GM12878 (cell line): ENCODE data around the gene RNF166. TPM values are rescaled to one million over a fixed set of nuclear protein-coding genes. Genes with fewer than 3 reads are reported as not detected.

Experiments used
- ASH2L ChIP-seq: fragments of 300-600, 200-600 bp; sonication (generic); IDR thresholded peaks from 2 replicates; pipeline ENCODE4 v1.6.1; 2017; ENCODE audit warnings: low read depth, mild to moderate bottlenecking, borderline replicate concordance
- ATF2 ChIP-seq: IDR thresholded peaks from 2 replicates; pipeline ENCODE4 v1.6.1; 2012; ENCODE audit warnings: low read length, inconsistent platforms
- BMI1 ChIP-seq: fragments of 450-650 bp; IDR thresholded peaks from 2 replicates; pipeline ENCODE4 v1.6.1; 2016; ENCODE audit warnings: mild to moderate bottlenecking, moderate library complexity, borderline replicate concordance
- CHD1 ChIP-seq: IDR thresholded peaks from 2 replicates; pipeline ENCODE4 v1.6.1; 2012; ENCODE audit warnings: low read depth, low read length, improper control_type of control experiment
- EGR1 ChIP-seq, 2 experiments: IDR thresholded peaks; 1 replicate in 1 of 2; 2 replicates in 1 of 2; pipeline ENCODE4 v1.6.1; 2011 to 2012; ENCODE audit warnings: low read depth in 2 of 2, low read length in 2 of 2, borderline replicate concordance in 1 of 2, mild to moderate bottlenecking in 1 of 2, moderate library complexity in 1 of 2
- EP300 ChIP-seq, 2 experiments: fragments of 150-350 bp in 1 of 2; IDR thresholded peaks; 2 replicates each; pipeline ENCODE4 v1.6.1; 2011 to 2012; ENCODE audit warnings: low read depth in 2 of 2, low read length in 2 of 2, borderline replicate concordance in 1 of 2, improper control_type of control experiment in 1 of 2, inconsistent platforms in 1 of 2; ENCODE audit not compliant: control insufficient read depth in 1 of 2
- ETV6 ChIP-seq, 2 experiments: fragments of 450-650 bp in 1 of 2; IDR thresholded peaks in 1 of 2; conservative IDR thresholded peaks in 1 of 2; 2 replicates each; pipeline ENCODE4 v1.6.1; 2014; ENCODE audit warnings: antibody characterized with exemption in 1 of 2, borderline replicate concordance in 1 of 2, low read depth in 1 of 2, mild to moderate bottlenecking in 1 of 2, moderate library complexity in 1 of 2
- FOXK2 ChIP-seq: fragments of 450-650 bp; IDR thresholded peaks from 2 replicates; pipeline ENCODE4 v1.6.1; 2017; ENCODE audit warnings: mild to moderate bottlenecking, moderate library complexity
- GATAD2B ChIP-seq: fragments of 450-650 bp; conservative IDR thresholded peaks from 2 replicates; pipeline ENCODE4 v1.6.1; 2017; ENCODE audit warnings: low read depth, mild to moderate bottlenecking, moderate library complexity
- IKZF1 ChIP-seq: fragments of 450-650 bp; conservative IDR thresholded peaks from 2 replicates; pipeline ENCODE4 v1.6.1; 2017; ENCODE audit warnings: antibody characterized with exemption, mild to moderate bottlenecking
- KAT2A ChIP-seq: conservative IDR thresholded peaks from 2 replicates; pipeline ENCODE4 v1.6.1; 2011; ENCODE audit warnings: low read depth, low read length; ENCODE audit not compliant: control insufficient read depth
- MYB ChIP-seq: fragments of 150-350 bp; IDR thresholded peaks from 2 replicates; pipeline ENCODE4 v1.6.1; 2014; ENCODE audit warnings: mild to moderate bottlenecking, low read depth, low read length, borderline replicate concordance
- NFYB ChIP-seq: IDR thresholded peaks from 2 replicates; pipeline ENCODE4 v1.6.1; 2011; ENCODE audit warnings: low read depth, mild to moderate bottlenecking, low read length, improper control_type of control experiment, moderate library complexity; ENCODE audit not compliant: insufficient read depth
- NKRF ChIP-seq: fragments of 450-650 bp; conservative IDR thresholded peaks from 2 replicates; pipeline ENCODE4 v1.6.1; 2017; ENCODE audit warnings: mild to moderate bottlenecking, moderate library complexity
- RAD51 ChIP-seq: fragments of 450-650 bp; IDR thresholded peaks from 2 replicates; pipeline ENCODE4 v1.6.1; 2016; ENCODE audit warnings: moderate library complexity, mild to moderate bottlenecking, inconsistent platforms
- RELB ChIP-seq: fragments of 450-650 bp; IDR thresholded peaks from 2 replicates; pipeline ENCODE4 v1.6.1; 2017; ENCODE audit warnings: low read depth, mild to moderate bottlenecking, moderate library complexity
- RFX5 ChIP-seq: IDR thresholded peaks from 2 replicates; pipeline ENCODE4 v1.6.1; 2011; ENCODE audit warnings: low read depth, low read length, improper control_type of control experiment
- SP1 ChIP-seq: IDR thresholded peaks from one replicate; pipeline ENCODE4 v1.6.1; 2011; ENCODE audit warnings: low read depth, low read length
- STAT1 ChIP-seq: fragments of 450-650 bp; conservative IDR thresholded peaks from 2 replicates; pipeline ENCODE4 v1.6.1; 2014; ENCODE audit warnings: antibody characterized with exemption, mild to moderate bottlenecking
- SUPT20H ChIP-seq: IDR thresholded peaks from 2 replicates; pipeline ENCODE4 v1.6.1; 2011; ENCODE audit warnings: low read depth, mild to moderate bottlenecking, low read length, moderate library complexity, borderline replicate concordance; ENCODE audit not compliant: control insufficient read depth
- SUZ12 ChIP-seq: fragments of 200-600 bp; sonication (generic); IDR thresholded peaks from one replicate; pipeline ENCODE4 v1.6.1; 2018; ENCODE audit warnings: antibody characterized with exemption, mild to moderate bottlenecking; ENCODE audit not compliant: unreplicated experiment
- TCF12 ChIP-seq: IDR thresholded peaks from 2 replicates; pipeline ENCODE4 v1.6.1; 2011; ENCODE audit warnings: low read depth, mild to moderate bottlenecking, low read length
- WRNIP1 ChIP-seq: IDR thresholded peaks from 2 replicates; pipeline ENCODE4 v1.6.1; 2011; ENCODE audit warnings: low read depth, low read length, improper control_type of control experiment, borderline replicate concordance
- ZNF384 ChIP-seq: IDR thresholded peaks from 2 replicates; pipeline ENCODE4 v1.6.1; 2012; ENCODE audit warnings: low read depth, mild to moderate bottlenecking, low read length, improper control_type of control experiment, borderline replicate concordance
- ZZZ3 ChIP-seq: IDR thresholded peaks from 2 replicates; pipeline ENCODE4 v1.6.1; 2011; ENCODE audit warnings: low read depth; ENCODE audit not compliant: control insufficient read depth, insufficient read length
- polyA plus RNA-seq, 11 experiments: library from polyadenylated mRNA; depleted of rRNA in 4 of 11; unstranded in 6 of 11; stranded (reverse) in 5 of 11; fragments of >200 nt; fragmentation: Nextera tagmentation in 4 of 11; fragmentation: Illumina TruSeq in 1 of 11; extraction: Ambion mirVana in 4 of 11; extraction: Trizol in 1 of 11; gene quantifications; 1 replicate in 1 of 11; 2 replicates in 10 of 11; pipeline versions ENCODE4 v1.2.1 to v1.2.3, GENCODE V29; 2011 to 2016; ENCODE audit warnings: inconsistent platforms in 2 of 11, missing spikeins in 2 of 11, low read depth in 1 of 11
- total RNA-seq, 4 experiments: library from RNA; depleted of rRNA in 3 of 4; stranded (reverse); fragments of >200 nt in 3 of 4; fragmentation: Illumina TruSeq in 1 of 4; extraction: Trizol in 1 of 4; gene quantifications; 2 replicates each; pipeline versions ENCODE4 v1.2.1 to v1.2.3, GENCODE V29; 2013 to 2021

Gene RNF166
- total and polyA plus RNA-seq, 10 of the 15 experiments (the other 5 are each of a cell fraction or from before 2014, with no cell fraction given) = 0.48 to 32.8 (median 12.1) TPM

GRCh38 chr16:88651276-88651988 is 54.8 kb downstream of the RNF166 start (continued):
- no peak for TF ChIP-seq SUPT20H
- TF ChIP-seq ASH2L = no peak
- no peak for TF ChIP-seq WRNIP1
- no peak for TF ChIP-seq CHD1
- TF ChIP-seq NKRF = peak; percentile 21; the same call in 1 of the 2 replicates
- peak; percentile 86 for TF ChIP-seq RELB
- TF ChIP-seq FOXK2 = peak; percentile 86
- peak; percentile 82 for TF ChIP-seq SP1
- TF ChIP-seq EGR1 (IDR thresholded peaks at IDR 0.05; ENCODE audit: borderline replicate concordance in 1 of 2, low read depth in 2 of 2, low read length in 2 of 2) = peak in 1 of 2 experiments; percentile 31; a peak in 1 of 3 replicates
- TF ChIP-seq ATF2 = no peak; the same call in 1 of the 2 replicates
- TF ChIP-seq ZNF384 = no peak
- TF ChIP-seq NFYB = no peak
- TF ChIP-seq MYB = no peak
- no peak; the same call in 1 of the 2 replicates for TF ChIP-seq RAD51
- TF ChIP-seq IKZF1 = peak; percentile 90
- peak; percentile 85 for TF ChIP-seq GATAD2B
- no peak for TF ChIP-seq BMI1
- TF ChIP-seq EP300 (IDR thresholded peaks at IDR 0.05; ENCODE audit: borderline replicate concordance in 1 of 2, control insufficient read depth in 1 of 2, low read depth in 2 of 2, low read length in 2 of 2) = no peak; a peak in 2 of 4 replicates
- TF ChIP-seq ETV6 (conservative IDR thresholded peaks at IDR 0.05 in 1 of 2, IDR thresholded peaks at IDR 0.05 in 1 of 2; ENCODE audit: borderline replicate concordance in 1 of 2, low read depth in 1 of 2) = peak in 1 of 2 experiments; percentile 58; a peak in 1 of 4 replicates
- TF ChIP-seq RFX5 = 0 out of 2 replicates have a peak, but pooled peaks have one; percentile 25
- peak; percentile 50 for TF ChIP-seq TCF12
- no peak for TF ChIP-seq ZZZ3
- no peak for TF ChIP-seq KAT2A
- TF ChIP-seq STAT1 = 0 out of 2 replicates have a peak, but pooled peaks have one; percentile 75
- no peak for TF ChIP-seq SUZ12
